Chondrocyte (in vitro differentiated cells): ENCODE measurements around the gene EPN1. TPM values are rescaled to one million over a fixed set of nuclear protein-coding genes. Genes with fewer than 3 reads are reported as not detected.

Source experiments
- DNase-seq: peaks from one replicate; pipeline ENCODE4 v3.0.0; 2021; ENCODE audit warnings: mixed read lengths, low spot score
- H3K27ac Mint-ChIP-seq: one replicate; pipeline ENCODE4 v1.8.0; 2021; ENCODE audit warnings: mild to moderate bottlenecking, moderate library complexity, mixed read lengths; ENCODE audit not compliant: unreplicated experiment
- H3K27me3 Mint-ChIP-seq: 2 replicates; pipeline ENCODE4 v1.8.0; 2021; ENCODE audit warnings: low read depth, mixed read lengths
- H3K36me3 Mint-ChIP-seq: 2 replicates; pipeline ENCODE4 v1.8.0; 2021; ENCODE audit warnings: low read depth, mixed read lengths
- H3K4me1 Mint-ChIP-seq: 2 replicates; pipeline ENCODE4 v1.8.0; 2021; ENCODE audit warnings: low read depth, mild to moderate bottlenecking, mixed read lengths
- H3K4me3 Mint-ChIP-seq: one replicate; pipeline ENCODE4 v1.8.0; 2021; ENCODE audit warnings: mild to moderate bottlenecking, moderate library complexity, mixed read lengths; ENCODE audit not compliant: unreplicated experiment
- H3K9me3 Mint-ChIP-seq: 2 replicates; pipeline ENCODE4 v1.8.0; 2021; ENCODE audit warnings: low read depth, mixed read lengths
- total RNA-seq: library from RNA; stranded (reverse); gene quantifications from 3 replicates; pipeline ENCODE4 v1.2.1, GENCODE V29; 2021
- TF ChIP-seq, protein P1 (sequence below): fragments of 200-600 bp; sonication (generic); IDR thresholded peaks from 2 replicates; pipeline ENCODE4 v1.5.0; 2021; ENCODE audit warnings: antibody characterized with exemption, mild to moderate bottlenecking, moderate library complexity

Gene EPN1
- total RNA-seq, 1 donor from 2014 or later, result 124 TPM

DNA sequence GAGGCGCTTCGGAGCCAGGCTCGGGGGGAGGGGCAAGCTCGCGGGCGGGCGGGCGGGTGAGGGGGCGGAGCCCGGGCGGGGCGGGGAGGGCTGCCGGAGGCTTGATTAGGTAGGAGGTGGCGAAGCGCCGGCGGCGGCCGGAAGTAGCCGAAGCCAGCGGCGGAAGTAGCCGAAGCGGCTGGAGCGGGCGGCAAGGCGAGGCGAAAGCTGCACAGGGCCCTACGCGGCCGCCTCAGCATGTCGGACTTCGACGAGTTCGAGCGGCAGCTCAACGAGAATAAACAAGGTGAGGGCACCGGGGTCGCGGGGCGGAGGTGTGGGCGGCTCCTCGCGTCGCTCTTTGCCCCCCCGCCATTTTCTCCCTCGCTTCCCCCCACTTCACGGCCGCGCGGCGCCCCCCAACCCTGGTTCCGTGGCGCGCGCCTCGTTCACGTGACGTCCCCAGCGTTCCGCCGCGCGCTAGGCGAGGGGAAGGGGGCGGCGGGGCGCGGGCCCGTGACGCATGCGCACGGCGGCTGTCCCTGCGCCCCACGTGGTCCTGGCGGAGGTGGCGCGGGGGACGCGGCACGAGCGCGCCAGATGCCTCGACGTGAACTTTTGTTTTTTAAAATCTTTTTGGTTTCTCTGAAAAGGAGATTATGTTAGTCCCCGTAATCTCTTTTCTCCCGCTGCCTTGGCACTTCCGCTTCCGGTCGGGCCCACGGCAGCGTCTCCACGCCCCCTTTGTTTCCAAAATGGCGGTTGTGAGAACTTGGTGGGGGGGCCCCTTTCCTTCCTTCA, 20.0 kb upstream of the EPN1 start, which contains the start of gene U2AF2:
TSS of gene U2AF2 (plus strand) at position 168 of the 780 bp plus-strand sequence. CDS start at position 238, 70 bp downstream.
- Mint-ChIP-seq H3K4me3 (peak within 1 kb of the TSS; percentile 99), H3K27me3 (no peaks in the 10 kb centered on the region), H3K9me3 (no peaks in the 10 kb centered on the region), H3K4me1 (peaks cover 47% of the 10 kb centered on the region), H3K36me3 (peaks cover 3% of the 10 kb centered on the region), H3K27ac (peak within 1 kb of the TSS; percentile 100)
- TF ChIP-seq, protein P1, sequence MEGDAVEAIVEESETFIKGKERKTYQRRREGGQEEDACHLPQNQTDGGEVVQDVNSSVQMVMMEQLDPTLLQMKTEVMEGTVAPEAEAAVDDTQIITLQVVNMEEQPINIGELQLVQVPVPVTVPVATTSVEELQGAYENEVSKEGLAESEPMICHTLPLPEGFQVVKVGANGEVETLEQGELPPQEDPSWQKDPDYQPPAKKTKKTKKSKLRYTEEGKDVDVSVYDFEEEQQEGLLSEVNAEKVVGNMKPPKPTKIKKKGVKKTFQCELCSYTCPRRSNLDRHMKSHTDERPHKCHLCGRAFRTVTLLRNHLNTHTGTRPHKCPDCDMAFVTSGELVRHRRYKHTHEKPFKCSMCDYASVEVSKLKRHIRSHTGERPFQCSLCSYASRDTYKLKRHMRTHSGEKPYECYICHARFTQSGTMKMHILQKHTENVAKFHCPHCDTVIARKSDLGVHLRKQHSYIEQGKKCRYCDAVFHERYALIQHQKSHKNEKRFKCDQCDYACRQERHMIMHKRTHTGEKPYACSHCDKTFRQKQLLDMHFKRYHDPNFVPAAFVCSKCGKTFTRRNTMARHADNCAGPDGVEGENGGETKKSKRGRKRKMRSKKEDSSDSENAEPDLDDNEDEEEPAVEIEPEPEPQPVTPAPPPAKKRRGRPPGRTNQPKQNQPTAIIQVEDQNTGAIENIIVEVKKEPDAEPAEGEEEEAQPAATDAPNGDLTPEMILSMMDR, result peak; percentile 18
- peak; percentile 96 for DNase-seq

GRCh38 chr19:55655648-55656040, 19.4 kb upstream of the EPN1 start:
- H3K4me3 Mint-ChIP-seq, result peak overlapping the region; percentile 99
- H3K27me3 Mint-ChIP-seq, result no peaks in the 10 kb centered on the region
- H3K9me3 Mint-ChIP-seq, result no peaks in the 10 kb centered on the region
- TF ChIP-seq, protein P1, result no peak
- DNase-seq, result no peak
- peaks cover 41% of the 10 kb centered on the region for H3K4me1 Mint-ChIP-seq
- peaks cover 3% of the 10 kb centered on the region for H3K36me3 Mint-ChIP-seq
- peak overlapping the region; percentile 95 for H3K27ac Mint-ChIP-seq

DNA sequence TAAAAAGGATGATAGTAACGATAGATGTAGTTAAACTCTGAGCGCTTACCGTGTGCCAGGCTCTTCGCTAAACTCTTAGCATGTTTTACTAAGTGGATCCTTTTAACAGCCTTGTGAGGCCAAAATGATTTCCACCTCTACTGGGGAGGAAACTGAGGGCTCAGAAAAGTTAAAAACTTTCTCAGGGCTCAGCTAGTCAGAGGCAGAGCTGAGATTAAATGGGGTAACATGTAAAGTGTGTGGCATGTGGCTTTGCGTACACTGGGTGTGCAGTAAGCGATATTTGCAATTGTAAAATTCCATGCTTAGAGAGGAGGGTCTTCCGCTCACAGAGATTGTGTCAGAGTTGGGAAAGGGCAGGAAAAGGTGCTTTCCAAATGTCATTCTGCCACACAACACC, 18.5 kb upstream of the EPN1 start:
- Mint-ChIP-seq H3K27me3 (no peaks in the 10 kb centered on the region), H3K36me3 (no peaks in the 10 kb centered on the region), H3K4me3 (peak overlapping the region; percentile 99), H3K27ac (peak overlapping the region; percentile 95), H3K4me1 (peaks cover 41% of the 10 kb centered on the region), H3K9me3 (no peaks in the 10 kb centered on the region)
- TF ChIP-seq, protein P1, result no peak
- DNase-seq, result no peak

DNA sequence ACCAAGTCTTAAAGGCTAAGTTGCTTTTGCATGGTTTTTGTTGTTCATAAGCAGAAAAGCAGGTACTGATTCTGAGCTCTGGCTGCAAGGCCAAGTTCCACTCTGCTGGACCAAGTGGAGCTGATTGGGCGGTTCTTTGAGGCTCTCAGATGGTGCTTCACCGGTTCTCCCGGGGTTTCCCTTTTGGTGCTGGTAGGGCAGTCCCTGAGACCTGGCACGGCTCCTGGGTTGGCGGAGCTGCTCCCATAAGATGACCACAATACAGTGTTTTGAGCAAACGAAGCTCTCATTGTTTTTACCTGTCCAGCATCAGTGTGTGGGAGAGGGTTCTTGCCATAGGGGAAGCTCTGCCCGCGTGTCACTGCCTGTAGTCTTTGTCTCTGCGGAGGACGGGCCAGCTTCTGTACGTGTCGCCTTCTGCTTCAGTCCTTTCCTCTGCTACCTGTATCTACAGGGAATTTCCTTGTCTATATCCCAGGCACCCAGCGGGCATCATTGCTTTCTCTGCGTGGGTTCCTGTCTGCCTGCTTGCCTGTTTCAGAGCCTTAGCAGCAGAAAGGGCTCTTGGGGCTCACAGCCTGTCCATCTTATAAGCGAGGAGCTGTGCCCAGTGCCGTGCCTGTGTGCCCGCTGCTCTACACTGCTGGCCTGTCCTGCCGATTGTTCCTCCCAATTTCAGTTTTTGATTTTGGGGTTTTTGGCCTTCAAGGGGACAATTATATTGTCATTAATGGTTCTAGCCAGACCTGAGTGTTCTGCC, 17.9 kb upstream of the EPN1 start:
- Mint-ChIP-seq H3K9me3 (no peaks in the 10 kb centered on the region), H3K36me3 (peaks cover 5% of the 10 kb centered on the region), H3K27me3 (no peaks in the 10 kb centered on the region), H3K27ac (peak overlapping the region; percentile 57), H3K4me1 (peaks cover 39% of the 10 kb centered on the region), H3K4me3 (peak overlapping the region; percentile 99)
- DNase-seq, result no peak
- TF ChIP-seq, protein P1, result no peak

GRCh38 chr19:55658846-55659459, 16.1 kb upstream of the EPN1 start:
- TF ChIP-seq, protein P1, result no peak
- Mint-ChIP-seq H3K36me3 (peaks cover 19% of the 10 kb centered on the region), H3K4me3 (no peak overlapping the region), H3K4me1 (peaks cover 36% of the 10 kb centered on the region), H3K27ac (no peak overlapping the region), H3K27me3 (no peaks in the 10 kb centered on the region), H3K9me3 (no peaks in the 10 kb centered on the region)
- peak; percentile 70 for DNase-seq
